Measurements from ENCODE around the gene ZC3H6. TPM values are rescaled to one million over a fixed set of nuclear protein-coding genes. Genes with fewer than 3 reads are reported as not detected.

ZC3H6 gene
- total RNA-seq, 1 donor from 2014 or later: 12.0 TPM

GRCh38 chr2:112254466-112255240 is 20.7 kb upstream of the ZC3H6 start, which contains the start of gene ZC3H8:
Gene ZC3H8, minus strand, starts transcription at chr2:112255042. Its CDS starts 61 bp downstream, at chr2:112254981.
- no peaks in the 10 kb centered on the region for H3K9me3 ChIP-seq
- peak in 1 of 2 donors; percentile 92 for DNase-seq (ENCODE audit: extremely low spot score in 2 of 2)
- H3K4me1 ChIP-seq: peaks cover 18% of the 10 kb centered on the region
- TF ChIP-seq POLR2AphosphoS5 (IDR thresholded peaks at IDR 0.05; ENCODE audit: insufficient read depth in 1 of 2, low read depth in 1 of 2): peak; percentile 68 to 87
- peak in 1 of 3 experiments; percentile 14 for TF ChIP-seq CTCF (IDR thresholded peaks at IDR 0.05)
- TF ChIP-seq POLR2A (IDR thresholded peaks at IDR 0.05): peak in 1 of 2 donors; percentile 84
- H3K36me3 ChIP-seq: peaks cover 0 to 2% of the 10 kb centered on the region in 2 donors
- no peaks in the 10 kb centered on the region for H3K27me3 ChIP-seq
- intact Hi-C loops (cut with DNase I): loop anchor here (10.0 kb wide), 2 partner anchors 130 to 180 kb away; partner anchors contain the start of gene RGPD8
- H3K27ac ChIP-seq: peak within 1 kb of the TSS; percentile 84
- peak within 1 kb of the TSS; percentile 64 to 79 for H3K4me3 ChIP-seq

- TF ChIP-seq POLR2AphosphoS5 (IDR thresholded peaks at IDR 0.05; ENCODE audit: insufficient read depth in 1 of 2, low read depth in 1 of 2) (no peak), CTCF (IDR thresholded peaks at IDR 0.05) (no peak), POLR2A (IDR thresholded peaks at IDR 0.05) (no peak)
- no peaks in the 10 kb centered on the region for H3K9me3 ChIP-seq
- intact Hi-C loops (cut with DNase I): loop anchor here (10.0 kb wide), 2 partner anchors 131 to 179 kb away; partner anchors contain the start of gene RGPD8
- H3K4me3 ChIP-seq: no peak overlapping the region
- peaks cover 18% of the 10 kb centered on the region for H3K4me1 ChIP-seq
- H3K36me3 ChIP-seq: no peaks in the 10 kb centered on the region
- no peaks in the 10 kb centered on the region for H3K27me3 ChIP-seq
- no peak overlapping the region for H3K27ac ChIP-seq
- DNase-seq (ENCODE audit: extremely low spot score in 2 of 2): no peak
Observed at GRCh38 chr2:112255875-112256274, 19.5 kb upstream of the ZC3H6 start.

- H3K4me1 ChIP-seq: peaks cover 18% of the 10 kb centered on the region
- intact Hi-C loops (cut with DNase I): loop anchor here (10.0 kb wide), 2 partner anchors 132 to 178 kb away; partner anchors contain the start of gene RGPD8
- TF ChIP-seq POLR2A (IDR thresholded peaks at IDR 0.05) (no peak), POLR2AphosphoS5 (IDR thresholded peaks at IDR 0.05; ENCODE audit: insufficient read depth in 1 of 2, low read depth in 1 of 2) (no peak), CTCF (IDR thresholded peaks at IDR 0.05) (no peak)
Observed at GRCh38 chr2:112256654-112257053, 18.7 kb upstream of the ZC3H6 start.

GRCh38 chr2:112257575-112257974 is 17.8 kb upstream of the ZC3H6 start:
- no peak for TF ChIP-seq POLR2AphosphoS5 (IDR thresholded peaks at IDR 0.05; ENCODE audit: insufficient read depth in 1 of 2, low read depth in 1 of 2)
- no peak for TF ChIP-seq POLR2A (IDR thresholded peaks at IDR 0.05)
- TF ChIP-seq CTCF (IDR thresholded peaks at IDR 0.05): no peak
- Histone ChIP-seq H3K36me3 (no peaks in the 10 kb centered on the region), H3K4me3 (no peak overlapping the region), H3K9me3 (no peaks in the 10 kb centered on the region), H3K4me1 (peaks cover 18% of the 10 kb centered on the region), H3K27me3 (no peaks in the 10 kb centered on the region), H3K27ac (no peak overlapping the region)
- no peak for DNase-seq (ENCODE audit: extremely low spot score in 2 of 2)
- intact Hi-C loops (cut with DNase I): loop anchor here (10.0 kb wide), 2 partner anchors 133 to 177 kb away; partner anchors contain the start of gene RGPD8

More at GRCh38 chr2:112256654-112257053, 18.7 kb upstream of the ZC3H6 start:
- Histone ChIP-seq H3K36me3 (no peaks in the 10 kb centered on the region), H3K27ac (no peak overlapping the region), H3K4me3 (no peak overlapping the region), H3K9me3 (no peaks in the 10 kb centered on the region), H3K27me3 (no peaks in the 10 kb centered on the region)
- no peak for DNase-seq (ENCODE audit: extremely low spot score in 2 of 2)

Data from vagina (tissue), 2 donors.